ENCODE results near the gene C17orf107.

Gene C17orf107

GRCh38 chr17:4947411-4948165, 48.3 kb downstream of the C17orf107 start:
- H3K4me3 ChIP-seq (ENCODE audit: low read length) = peak overlapping the region; percentile 98
- peaks cover 44% of the 10 kb centered on the region for H3K79me2 ChIP-seq (ENCODE audit: control insufficient read depth, insufficient read depth, low read length)
- peak overlapping the region; percentile 29 for H4K8ac ChIP-seq (ENCODE audit: low read depth, low read length)
- H3K27ac ChIP-seq (ENCODE audit: low read depth, low read length) = peak overlapping the region; percentile 92
- peak overlapping the region; percentile 0 for H2BK120ac ChIP-seq (ENCODE audit: low read depth, low read length)
- peak overlapping the region; percentile 98 for H2AK5ac ChIP-seq (ENCODE audit: low read length)
- peaks cover 11% of the 10 kb centered on the region for H3K79me1 ChIP-seq (ENCODE audit: low read length)
- no peak overlapping the region for H2BK15ac ChIP-seq (replicated peaks; ENCODE audit: low read depth)
- no peaks in the 10 kb centered on the region for H3K27me3 ChIP-seq (ENCODE audit: insufficient read depth, low read length, poor library complexity)
- peak overlapping the region; percentile 97 for H3K4me2 ChIP-seq (ENCODE audit: low read length)
- peaks cover 15% of the 10 kb centered on the region for H3K4me1 ChIP-seq (ENCODE audit: control insufficient read depth, low read depth, low read length)
- H3K23ac ChIP-seq (ENCODE audit: low read length) = peak overlapping the region; percentile 99
- H3K56ac ChIP-seq (ENCODE audit: low read length) = peak overlapping the region; percentile 100
- WGBS (ENCODE audit: extremely low coverage, insufficient coverage, low lambda C conversion rate) = no CpG with 5 or more reads among the region's 56 CpGs
- peak overlapping the region; percentile 100 for H3K9ac ChIP-seq (ENCODE audit: low read length)
- peak; percentile 82 for DNase-seq
- H3K4ac ChIP-seq (ENCODE audit: low read depth, low read length) = peak overlapping the region; percentile 97
- H2BK5ac ChIP-seq (ENCODE audit: low read length) = peak overlapping the region; percentile 97
- peaks cover 15% of the 10 kb centered on the region for H3K36me3 ChIP-seq (ENCODE audit: control insufficient read depth, insufficient read depth, low read length)
- no peak overlapping the region for H4K5ac ChIP-seq (ENCODE audit: low read length)
- peak overlapping the region; percentile 52 for H3K18ac ChIP-seq (ENCODE audit: low read length)

- Histone ChIP-seq H2AK5ac (ENCODE audit: low read length) (peak within 1 kb of the TSS; percentile 98), H3K4me1 (ENCODE audit: control insufficient read depth, low read depth, low read length) (peaks cover 15% of the 10 kb centered on the region), H3K27ac (ENCODE audit: low read depth, low read length) (peak within 1 kb of the TSS; percentile 100), H2BK5ac (ENCODE audit: low read length) (peak within 1 kb of the TSS; percentile 97), H3K4me2 (ENCODE audit: low read length) (peak within 1 kb of the TSS; percentile 75), H3K9ac (ENCODE audit: low read length) (peak within 1 kb of the TSS; percentile 100), H2BK15ac (replicated peaks; ENCODE audit: low read depth) (no peak within 1 kb of the TSS), H4K5ac (ENCODE audit: low read length) (peak within 1 kb of the TSS; percentile 94), H4K8ac (ENCODE audit: low read depth, low read length) (peak within 1 kb of the TSS; percentile 95), H3K4ac (ENCODE audit: low read depth, low read length) (peak within 1 kb of the TSS; percentile 100), H3K79me1 (ENCODE audit: low read length) (peaks cover 11% of the 10 kb centered on the region), H3K56ac (ENCODE audit: low read length) (peak within 1 kb of the TSS; percentile 100), H3K4me3 (ENCODE audit: low read length) (peak within 1 kb of the TSS; percentile 98), H3K36me3 (ENCODE audit: control insufficient read depth, insufficient read depth, low read length) (peaks cover 15% of the 10 kb centered on the region), H3K23ac (ENCODE audit: low read length) (peak within 1 kb of the TSS; percentile 99), H3K18ac (ENCODE audit: low read length) (peak within 1 kb of the TSS; percentile 99), H3K79me2 (ENCODE audit: control insufficient read depth, insufficient read depth, low read length) (peaks cover 38% of the 10 kb centered on the region), H2BK120ac (ENCODE audit: low read depth, low read length) (peak within 1 kb of the TSS; percentile 55), H3K27me3 (ENCODE audit: insufficient read depth, low read length, poor library complexity) (no peaks in the 10 kb centered on the region)
- DNase-seq = peak; percentile 95
- no CpG with 5 or more reads among the region's 59 CpGs for WGBS (ENCODE audit: extremely low coverage, insufficient coverage, low lambda C conversion rate)
Observed at GRCh38 chr17:4948166-4948930, 49.0 kb downstream of the C17orf107 start, which contains the start of gene PFN1. Gene PFN1, minus strand, starts transcription at chr17:4948530. Its CDS starts 136 bp downstream, at chr17:4948394.

- Histone ChIP-seq H3K4me3 (ENCODE audit: low read length) (peak overlapping the region; percentile 75), H3K4me1 (ENCODE audit: control insufficient read depth, low read depth, low read length) (peaks cover 15% of the 10 kb centered on the region)
Observed at GRCh38 chr17:4948931-4949320, 49.6 kb downstream of the C17orf107 start.

DNA sequence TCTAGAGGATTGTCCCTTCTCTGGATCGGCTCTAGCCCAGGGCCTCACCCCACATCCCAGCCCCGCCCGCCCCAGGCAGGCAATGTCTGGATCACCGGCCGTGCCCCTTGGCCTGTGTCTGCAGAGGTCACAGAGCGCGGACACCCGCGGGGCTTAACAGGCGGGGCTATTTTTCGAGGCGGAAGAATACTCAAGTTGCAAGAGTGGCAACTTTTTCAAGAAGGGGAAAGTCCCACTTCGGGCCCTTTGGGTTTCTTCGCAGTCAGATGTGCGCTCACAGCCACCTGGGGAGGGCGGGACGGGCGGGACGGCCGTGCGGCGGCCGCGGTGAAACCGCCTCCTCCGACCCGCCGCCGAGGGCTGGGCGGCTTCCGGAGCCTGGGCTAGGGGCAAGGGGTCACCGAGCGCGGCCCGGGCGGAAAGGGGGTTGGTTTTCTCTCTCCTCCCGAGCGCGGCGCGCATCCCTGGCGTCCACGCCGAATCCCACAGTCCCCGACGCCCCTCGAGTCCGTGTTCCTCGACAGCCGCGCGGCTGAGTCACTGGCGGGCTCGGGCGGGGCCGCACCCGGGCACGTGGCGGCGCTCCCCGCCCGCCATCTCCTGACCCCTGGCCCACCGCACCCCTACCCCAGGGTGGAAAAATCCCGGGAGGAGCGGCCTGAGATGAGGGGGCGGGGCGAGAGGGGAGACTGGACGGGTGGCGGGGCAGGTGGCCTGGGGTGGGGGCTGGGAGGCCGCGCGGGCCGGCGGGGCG, 50.2 kb downstream of the C17orf107 start:
- peak overlapping the region; percentile 50 for H2BK120ac ChIP-seq (ENCODE audit: low read depth, low read length)
- H3K4me3 ChIP-seq (ENCODE audit: low read length) = peak overlapping the region; percentile 75
- peak overlapping the region; percentile 100 for H3K4ac ChIP-seq (ENCODE audit: low read depth, low read length)
- peaks cover 12% of the 10 kb centered on the region for H3K36me3 ChIP-seq (ENCODE audit: control insufficient read depth, insufficient read depth, low read length)
- no peaks in the 10 kb centered on the region for H3K27me3 ChIP-seq (ENCODE audit: insufficient read depth, low read length, poor library complexity)
- H3K56ac ChIP-seq (ENCODE audit: low read length) = peak overlapping the region; percentile 94
- H3K9ac ChIP-seq (ENCODE audit: low read length) = peak overlapping the region; percentile 95
- peaks cover 8% of the 10 kb centered on the region for H3K79me1 ChIP-seq (ENCODE audit: low read length)
- peak overlapping the region; percentile 99 for H3K18ac ChIP-seq (ENCODE audit: low read length)
- no peak overlapping the region for H2BK15ac ChIP-seq (replicated peaks; ENCODE audit: low read depth)
- peak; percentile 90 for DNase-seq
- H3K4me1 ChIP-seq (ENCODE audit: control insufficient read depth, low read depth, low read length) = peaks cover 15% of the 10 kb centered on the region
- no peak overlapping the region for H2AK5ac ChIP-seq (ENCODE audit: low read length)
- peaks cover 36% of the 10 kb centered on the region for H3K79me2 ChIP-seq (ENCODE audit: control insufficient read depth, insufficient read depth, low read length)
- H4K8ac ChIP-seq (ENCODE audit: low read depth, low read length) = peak overlapping the region; percentile 95
- H3K27ac ChIP-seq (ENCODE audit: low read depth, low read length) = peak overlapping the region; percentile 100
- H3K23ac ChIP-seq (ENCODE audit: low read length) = peak overlapping the region; percentile 94
- WGBS (ENCODE audit: extremely low coverage, insufficient coverage, low lambda C conversion rate) = no CpG with 5 or more reads among the region's 75 CpGs
- no peak overlapping the region for H4K5ac ChIP-seq (ENCODE audit: low read length)
- H3K4me2 ChIP-seq (ENCODE audit: low read length) = peak overlapping the region; percentile 75
- peak overlapping the region; percentile 96 for H2BK5ac ChIP-seq (ENCODE audit: low read length)

More at GRCh38 chr17:4948931-4949320, 49.6 kb downstream of the C17orf107 start:
- peak overlapping the region; percentile 75 for H3K4me2 ChIP-seq (ENCODE audit: low read length)
- no peak overlapping the region for H4K5ac ChIP-seq (ENCODE audit: low read length)
- peak overlapping the region; percentile 50 for H2BK120ac ChIP-seq (ENCODE audit: low read depth, low read length)
- peaks cover 38% of the 10 kb centered on the region for H3K79me2 ChIP-seq (ENCODE audit: control insufficient read depth, insufficient read depth, low read length)
- DNase-seq = peak; percentile 94
- peaks cover 15% of the 10 kb centered on the region for H3K36me3 ChIP-seq (ENCODE audit: control insufficient read depth, insufficient read depth, low read length)
- peak overlapping the region; percentile 94 for H3K56ac ChIP-seq (ENCODE audit: low read length)
- H3K4ac ChIP-seq (ENCODE audit: low read depth, low read length) = peak overlapping the region; percentile 100
- H2BK5ac ChIP-seq (ENCODE audit: low read length) = peak overlapping the region; percentile 96
- H4K8ac ChIP-seq (ENCODE audit: low read depth, low read length) = peak overlapping the region; percentile 95
- WGBS (ENCODE audit: extremely low coverage, insufficient coverage, low lambda C conversion rate) = no CpG with 5 or more reads among the region's 40 CpGs
- peaks cover 11% of the 10 kb centered on the region for H3K79me1 ChIP-seq (ENCODE audit: low read length)
- peak overlapping the region; percentile 95 for H3K9ac ChIP-seq (ENCODE audit: low read length)
- H3K18ac ChIP-seq (ENCODE audit: low read length) = peak overlapping the region; percentile 99
- peak overlapping the region; percentile 27 for H2AK5ac ChIP-seq (ENCODE audit: low read length)
- H2BK15ac ChIP-seq (replicated peaks; ENCODE audit: low read depth) = no peak overlapping the region
- H3K27ac ChIP-seq (ENCODE audit: low read depth, low read length) = peak overlapping the region; percentile 100
- peak overlapping the region; percentile 94 for H3K23ac ChIP-seq (ENCODE audit: low read length)
- no peaks in the 10 kb centered on the region for H3K27me3 ChIP-seq (ENCODE audit: insufficient read depth, low read length, poor library complexity)

DNA sequence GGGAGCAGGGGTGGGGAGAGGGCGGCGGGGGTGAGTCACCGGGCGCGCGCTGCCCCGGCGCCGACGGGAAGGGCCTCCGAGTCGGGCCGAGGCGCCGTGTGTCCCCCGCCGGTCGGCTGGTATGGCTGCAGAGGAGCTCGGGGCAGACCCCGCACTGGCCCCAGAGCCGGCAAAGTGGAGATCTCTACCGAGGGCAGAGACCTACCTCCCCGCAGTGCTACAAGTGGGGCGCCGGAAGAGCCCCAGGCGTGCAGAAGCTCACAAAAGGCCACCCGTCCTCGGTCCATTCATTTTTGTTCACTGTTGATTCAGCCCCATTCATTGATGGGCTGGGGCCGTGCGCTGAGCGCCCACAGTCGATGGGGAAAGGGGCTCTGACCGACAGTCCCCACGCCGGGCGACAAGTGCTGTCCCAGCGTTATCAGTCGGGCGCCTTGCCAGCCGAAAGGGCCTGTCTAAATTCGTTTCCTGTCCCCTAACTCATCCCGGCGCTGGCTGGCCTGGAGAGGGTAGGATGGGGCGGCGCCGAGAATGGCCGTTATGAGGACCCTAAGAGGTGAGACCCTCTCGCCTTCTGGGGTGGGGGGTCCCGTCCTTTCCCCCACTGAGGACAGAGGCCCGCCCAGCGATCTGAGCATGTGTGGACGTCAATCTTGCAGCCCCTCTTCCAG, 50.9 kb downstream of the C17orf107 start:
- H2AK5ac ChIP-seq (ENCODE audit: low read length) = peak overlapping the region; percentile 82
- no CpG with 5 or more reads among the region's 52 CpGs for WGBS (ENCODE audit: extremely low coverage, insufficient coverage, low lambda C conversion rate)
- peak overlapping the region; percentile 72 for H3K4me3 ChIP-seq (ENCODE audit: low read length)
- H3K9ac ChIP-seq (ENCODE audit: low read length) = peak overlapping the region; percentile 97
- no peak overlapping the region for H2BK15ac ChIP-seq (replicated peaks; ENCODE audit: low read depth)
- peak overlapping the region; percentile 95 for H3K4me2 ChIP-seq (ENCODE audit: low read length)
- H3K4me1 ChIP-seq (ENCODE audit: control insufficient read depth, low read depth, low read length) = peaks cover 15% of the 10 kb centered on the region
- no peak overlapping the region for H4K5ac ChIP-seq (ENCODE audit: low read length)
- H3K56ac ChIP-seq (ENCODE audit: low read length) = peak overlapping the region; percentile 98
- H3K79me2 ChIP-seq (ENCODE audit: control insufficient read depth, insufficient read depth, low read length) = peaks cover 30% of the 10 kb centered on the region
- H3K18ac ChIP-seq (ENCODE audit: low read length) = peak overlapping the region; percentile 99
- peaks cover 11% of the 10 kb centered on the region for H3K36me3 ChIP-seq (ENCODE audit: control insufficient read depth, insufficient read depth, low read length)
- no peaks in the 10 kb centered on the region for H3K27me3 ChIP-seq (ENCODE audit: insufficient read depth, low read length, poor library complexity)
- H3K79me1 ChIP-seq (ENCODE audit: low read length) = peaks cover 6% of the 10 kb centered on the region
- H3K4ac ChIP-seq (ENCODE audit: low read depth, low read length) = peak overlapping the region; percentile 99
- H2BK5ac ChIP-seq (ENCODE audit: low read length) = peak overlapping the region; percentile 96
- H2BK120ac ChIP-seq (ENCODE audit: low read depth, low read length) = peak overlapping the region; percentile 62
- peak overlapping the region; percentile 94 for H3K23ac ChIP-seq (ENCODE audit: low read length)
- peak; percentile 71 for DNase-seq
- H3K27ac ChIP-seq (ENCODE audit: low read depth, low read length) = peak overlapping the region; percentile 99
- peak overlapping the region; percentile 77 for H4K8ac ChIP-seq (ENCODE audit: low read depth, low read length)

Data from mesendoderm (in vitro differentiated cells).